SK-N-MC (cell line): ENCODE results near the gene FXYD1.

Experiments
- EZH2 ChIP-seq: fragments of 200-600 bp; sonication (generic); IDR thresholded peaks from one replicate; pipeline ENCODE4 v1.6.1; 2017; ENCODE audit warnings: antibody characterized with exemption
- POLR2AphosphoS5 ChIP-seq: IDR thresholded peaks from 2 replicates; pipeline ENCODE4 v1.6.1; 2012; ENCODE audit warnings: mild to moderate bottlenecking, low read depth, low read length, borderline replicate concordance

DNA sequence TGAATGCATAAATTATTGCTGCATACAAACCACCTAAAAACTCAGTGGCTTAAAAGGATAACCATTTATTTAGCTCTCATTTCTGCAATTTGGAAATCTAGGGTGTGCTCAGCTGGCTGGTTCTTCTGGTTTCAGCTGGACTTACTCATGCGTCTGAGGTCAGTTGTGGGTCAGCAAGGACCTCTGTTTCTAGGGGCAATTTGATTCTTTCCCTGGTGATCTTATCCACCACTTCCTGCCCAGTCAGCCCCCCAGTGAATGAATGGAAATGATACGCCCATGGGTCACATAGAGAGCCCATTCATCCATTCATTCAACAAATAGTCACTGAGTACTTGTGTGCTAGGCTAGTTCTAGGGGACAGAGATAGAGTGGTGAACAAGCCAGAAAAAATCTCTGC, 25.8 kb downstream of the FXYD1 start:
- TF ChIP-seq POLR2AphosphoS5 = no peak
- no peak for TF ChIP-seq EZH2
